ENCODE data around the gene E2F6.

Gene E2F6

GRCh38 chr2:11456251-11456650, 9.7 kb downstream of the E2F6 start:
- no peak for DNase-seq

GRCh38 chr2:11454824-11455223, 11.1 kb downstream of the E2F6 start:
- no peak for DNase-seq

- no peak for DNase-seq
Measured at GRCh38 chr2:11450791-11451190, 15.2 kb downstream of the E2F6 start.

- DNase-seq, result peak; percentile 36
Measured at GRCh38 chr2:11446733-11447248, 19.2 kb downstream of the E2F6 start.

GRCh38 chr2:11444737-11445136, 21.2 kb downstream of the E2F6 start:
- DNase-seq, result no peak

GRCh38 chr2:11438555-11439080, 27.3 kb downstream of the E2F6 start:
- no peak for DNase-seq

- no peak for DNase-seq
Measured at GRCh38 chr2:11437602-11438001, 28.4 kb downstream of the E2F6 start.

- DNase-seq, result no peak
Measured at GRCh38 chr2:11435036-11435435, 30.9 kb downstream of the E2F6 start.

GRCh38 chr2:11434443-11434842, 31.5 kb downstream of the E2F6 start:
- no peak for DNase-seq

- no peak for DNase-seq
Measured at GRCh38 chr2:11433822-11434221, 32.1 kb downstream of the E2F6 start.

GRCh38 chr2:11430729-11431128, 35.2 kb downstream of the E2F6 start:
- no peak for DNase-seq

GRCh38 chr2:11427224-11427623, 38.7 kb downstream of the E2F6 start:
- no peak for DNase-seq

- DNase-seq, result no peak
Measured at GRCh38 chr2:11422901-11423435, 43.0 kb downstream of the E2F6 start.

- no peak for DNase-seq
Measured at GRCh38 chr2:11422491-11422865, 43.5 kb downstream of the E2F6 start.

- no peak for DNase-seq
Measured at GRCh38 chr2:11421863-11422490, 44.0 kb downstream of the E2F6 start.

- DNase-seq, result no peak
Measured at GRCh38 chr2:11420671-11421070, 45.3 kb downstream of the E2F6 start.

- no peak for DNase-seq
Measured at GRCh38 chr2:11420190-11420589, 45.8 kb downstream of the E2F6 start.

- no peak for DNase-seq
Measured at GRCh38 chr2:11419781-11420180, 46.2 kb downstream of the E2F6 start.

- DNase-seq, result no peak
Measured at GRCh38 chr2:11417946-11418585, 47.9 kb downstream of the E2F6 start.

GRCh38 chr2:11416931-11417330, 49.0 kb downstream of the E2F6 start:
- no peak for DNase-seq

- DNase-seq, result no peak
Measured at GRCh38 chr2:11416186-11416585, 49.8 kb downstream of the E2F6 start.

- no peak for DNase-seq
Measured at GRCh38 chr2:11414372-11415124, 51.4 kb downstream of the E2F6 start.

- no peak for DNase-seq
Measured at GRCh38 chr2:11412449-11412810, 53.5 kb downstream of the E2F6 start.

Data from effector CD4-positive, alpha-beta T cell (primary cell).